Esophagus squamous epithelium (tissue), 5 donors: ENCODE measurements around the gene FSHR. TPM values are rescaled to one million over a fixed set of nuclear protein-coding genes. Genes with fewer than 3 reads are reported as not detected.

Experiments used
- DNase-seq: peaks from one replicate; lab custom pipeline; 2025; lab: John Stamatoyannopoulos, UW
- H3K27ac ChIP-seq, 4 donors: fragments of 200-600 bp; sonication (generic); one replicate each; pipeline ENCODE4 v1.5.1; 2016 to 2019; ENCODE audit warnings: mild to moderate bottlenecking in 1 of 4
- H3K27me3 ChIP-seq, 4 donors: fragments of 200-600 bp; sonication (generic); 1 replicate in 3 of 4; 2 replicates in 1 of 4; pipeline versions ENCODE4 v1.5.1 to v1.6.0; 2017 to 2021; ENCODE audit warnings: antibody characterized with exemption in 1 of 4
- H3K36me3 ChIP-seq, 3 donors: fragments of 200-600 bp; sonication (generic); one replicate each; pipeline ENCODE4 v1.5.1; 2016 to 2019
- H3K4me1 ChIP-seq, 3 donors: fragments of 200-600 bp; sonication (generic); one replicate each; pipeline ENCODE4 v1.5.1; 2017 to 2019
- H3K4me3 ChIP-seq, 4 donors: fragments of 200-600 bp; sonication (generic); 1 replicate in 3 of 4; 2 replicates in 1 of 4; pipeline ENCODE4 v1.5.1; 2016 to 2019; ENCODE audit warnings: mild to moderate bottlenecking in 2 of 4, moderate library complexity in 1 of 4
- H3K9me3 ChIP-seq, 3 donors: fragments of 200-600 bp; sonication (generic); one replicate each; pipeline ENCODE4 v1.5.1; 2016 to 2019
- CTCF ChIP-seq, 6 experiments: fragments of 450-650 bp in 4 of 6; fragments of 200-600 bp in 2 of 6; sonication (generic) in 2 of 6; IDR thresholded peaks; one replicate each; pipeline ENCODE4 v1.5.1; 2016 to 2019; ENCODE audit warnings: antibody characterized with exemption in 6 of 6, mild to moderate bottlenecking in 4 of 6, moderate library complexity in 4 of 6
- POLR2A ChIP-seq, 4 donors: fragments of 450-650 bp; IDR thresholded peaks; one replicate each; pipeline ENCODE4 v1.6.1; 2017; ENCODE audit warnings: antibody characterized with exemption in 4 of 4, mild to moderate bottlenecking in 4 of 4, moderate library complexity in 3 of 4
- WGBS, 2 donors: methylation state at CpG; one replicate each; pipeline ENCODE4 v1.1.5; 2018; 5-methylcytosine and 5-hydroxymethylcytosine counted together
- intact Hi-C: fragments of 100-400 bp; cut with DNase I; formaldehyde crosslinking; loops from one replicate; pipeline ENCODE4 v1.15.0; 2022
- total RNA-seq, 4 donors: library from RNA; depleted of rRNA; stranded (reverse); fragments of >200 nt; gene quantifications; one replicate each; pipeline ENCODE4 v1.1.0, GENCODE V29; 2016
- donor health status: DM: yes; HTN: yes; CAD: no.

FSHR gene
- total RNA-seq, 4 donors from 2014 or later: not detected

GRCh38 chr2:49026706-49027105, 127.6 kb downstream of the FSHR start:
- TF ChIP-seq CTCF (IDR thresholded peaks at IDR 0.05) (no peak), POLR2A (IDR thresholded peaks at IDR 0.05) (no peak)
- no peak overlapping the region for H3K27ac ChIP-seq
- WGBS, 2 donors: 71 to 78% methylated on average over 4 of the region's 4 CpGs
- H3K9me3 ChIP-seq: no peaks in the 10 kb centered on the region
- no peaks in the 10 kb centered on the region for H3K27me3 ChIP-seq
- H3K4me3 ChIP-seq: no peak overlapping the region
- DNase-seq: no peak
- intact Hi-C loops: no loop called here
- H3K4me1 ChIP-seq: no peaks in the 10 kb centered on the region
- no peaks in the 10 kb centered on the region for H3K36me3 ChIP-seq

GRCh38 chr2:49021271-49021670, 133.0 kb downstream of the FSHR start:
- TF ChIP-seq POLR2A (IDR thresholded peaks at IDR 0.05): no peak
- TF ChIP-seq CTCF (IDR thresholded peaks at IDR 0.05): no peak
- Histone ChIP-seq H3K27me3 (no peaks in the 10 kb centered on the region), H3K4me1 (no peaks in the 10 kb centered on the region), H3K36me3 (no peaks in the 10 kb centered on the region), H3K9me3 (no peaks in the 10 kb centered on the region), H3K4me3 (no peak overlapping the region), H3K27ac (no peak overlapping the region)
- 59 to 74% methylated on average over 2 of the region's 2 CpGs for WGBS, 2 donors
- intact Hi-C loops: no loop called here
- DNase-seq: no peak

- DNase-seq: no peak
- intact Hi-C loops: no loop called here
- Histone ChIP-seq H3K4me3 (no peak overlapping the region), H3K27me3 (no peaks in the 10 kb centered on the region), H3K27ac (no peak overlapping the region), H3K9me3 (no peaks in the 10 kb centered on the region), H3K36me3 (no peaks in the 10 kb centered on the region), H3K4me1 (no peaks in the 10 kb centered on the region)
- WGBS, 2 donors: 63 to 66% methylated on average over 3 of the region's 3 CpGs
- no peak for TF ChIP-seq POLR2A (IDR thresholded peaks at IDR 0.05)
- no peak for TF ChIP-seq CTCF (IDR thresholded peaks at IDR 0.05)
Measured at GRCh38 chr2:49005261-49005660, 149.1 kb downstream of the FSHR start.

- no peaks in the 10 kb centered on the region for H3K9me3 ChIP-seq
- no peaks in the 10 kb centered on the region for H3K36me3 ChIP-seq
- H3K4me3 ChIP-seq: no peak overlapping the region
- no peaks in the 10 kb centered on the region for H3K27me3 ChIP-seq
- H3K4me1 ChIP-seq: no peaks in the 10 kb centered on the region
- no peak overlapping the region for H3K27ac ChIP-seq
- intact Hi-C loops: no loop called here
- DNase-seq: no peak
- whole genome bisulfite sequencing, 2 donors: 0 to 36% methylated on average over 1 of the region's 1 CpG
- no peak for TF ChIP-seq POLR2A (IDR thresholded peaks at IDR 0.05)
Measured at GRCh38 chr2:49004036-49004626, 150.2 kb downstream of the FSHR start.

- H3K4me1 ChIP-seq: no peaks in the 10 kb centered on the region
- H3K27ac ChIP-seq: no peak overlapping the region
- H3K27me3 ChIP-seq: no peaks in the 10 kb centered on the region
- intact Hi-C loops: no loop called here
- no peak overlapping the region for H3K4me3 ChIP-seq
- DNase-seq: no peak
- H3K36me3 ChIP-seq: no peaks in the 10 kb centered on the region
- H3K9me3 ChIP-seq: no peaks in the 10 kb centered on the region
- WGBS, 2 donors: 44 to 54% methylated on average over 4 of the region's 5 CpGs
- no peak for TF ChIP-seq POLR2A (IDR thresholded peaks at IDR 0.05)
Measured at GRCh38 chr2:49003201-49003600, 151.1 kb downstream of the FSHR start.

- no peak for DNase-seq
- H3K27me3 ChIP-seq: no peaks in the 10 kb centered on the region
- no peak overlapping the region for H3K4me3 ChIP-seq
- WGBS, 2 donors: 27 to 39% methylated on average over 3 of the region's 3 CpGs
- H3K9me3 ChIP-seq: no peaks in the 10 kb centered on the region
- no peak for TF ChIP-seq CTCF (IDR thresholded peaks at IDR 0.05)
- no peak for TF ChIP-seq POLR2A (IDR thresholded peaks at IDR 0.05)
- no peaks in the 10 kb centered on the region for H3K4me1 ChIP-seq
- H3K36me3 ChIP-seq: no peaks in the 10 kb centered on the region
- no peak overlapping the region for H3K27ac ChIP-seq
- intact Hi-C loops: no loop called here
Measured at GRCh38 chr2:49002750-49003149, 151.6 kb downstream of the FSHR start.
